Neural cell (in vitro differentiated cells): ENCODE data around the gene EPOP.

ENCODE experiments used
- EZH2 ChIP-seq: fragments of 200-600, 300-800 bp; shearing (Covaris generic), sonication (generic); IDR thresholded peaks from 2 replicates; pipeline ENCODE4 v1.6.1; 2014; ENCODE audit warnings: antibody characterized with exemption, low read length, borderline replicate concordance, mild to moderate bottlenecking; ENCODE audit not compliant: insufficient read depth, poor library complexity, severe bottlenecking
- POLR2AphosphoS5 ChIP-seq: IDR thresholded peaks from 2 replicates; pipeline ENCODE4 v1.6.1; 2012
- SMC3 ChIP-seq: fragments of 450-650 bp; conservative IDR thresholded peaks from 2 replicates; pipeline ENCODE4 v1.6.1; 2014; ENCODE audit warnings: antibody characterized with exemption, mild to moderate bottlenecking, moderate library complexity; ENCODE audit not compliant: poor library complexity
- TF ChIP-seq, protein P1 (sequence below): fragments of 450-650 bp; IDR thresholded peaks from 2 replicates; pipeline ENCODE4 v1.5.1; 2014; ENCODE audit warnings: antibody characterized with exemption, mild to moderate bottlenecking, moderate library complexity; ENCODE audit not compliant: poor library complexity, severe bottlenecking
- TF ChIP-seq, protein P2 (sequence below): IDR thresholded peaks from 2 replicates; pipeline ENCODE4 v1.6.1; 2012; ENCODE audit warnings: borderline replicate concordance

DNA sequence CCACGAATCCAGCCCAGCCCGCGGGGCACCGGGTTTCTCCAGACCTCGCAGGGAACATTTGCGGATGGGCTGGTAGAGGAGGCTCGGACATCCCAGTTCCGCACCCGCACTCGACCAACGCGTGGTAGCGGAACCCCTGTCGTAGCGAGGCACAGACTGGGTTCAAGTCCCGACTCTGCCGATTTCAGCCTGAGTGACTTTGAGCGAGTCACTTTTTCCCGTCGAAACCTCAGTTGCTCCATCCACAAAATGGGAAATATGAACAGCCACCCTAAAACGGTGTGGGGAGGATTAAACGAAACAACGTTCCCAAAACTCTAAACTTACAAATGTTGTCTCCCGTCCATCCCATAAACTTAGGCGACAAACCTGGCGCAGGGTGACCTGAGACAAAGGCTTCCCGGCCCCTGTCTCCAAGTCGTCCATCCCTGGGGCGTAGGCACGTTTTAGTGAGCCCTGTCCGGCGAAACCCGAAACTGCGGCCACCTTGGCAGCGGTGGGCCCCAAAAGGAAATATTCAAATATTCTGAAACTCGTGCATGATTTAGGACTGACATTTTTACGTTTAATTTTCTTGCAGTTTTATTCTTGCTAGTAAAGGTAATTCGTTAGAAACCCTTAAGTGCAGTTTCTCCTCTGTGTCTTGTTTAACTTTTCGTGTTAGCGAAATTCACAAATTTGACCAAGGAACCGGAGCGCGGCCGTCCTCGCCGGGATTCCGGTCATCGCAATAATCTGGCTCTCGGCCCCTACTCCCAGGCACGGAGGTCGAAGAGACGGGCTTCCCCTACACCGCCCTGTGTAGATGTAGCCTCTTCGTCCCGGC lies 28.4 kb upstream of the EPOP start:
- TF ChIP-seq, protein P1, sequence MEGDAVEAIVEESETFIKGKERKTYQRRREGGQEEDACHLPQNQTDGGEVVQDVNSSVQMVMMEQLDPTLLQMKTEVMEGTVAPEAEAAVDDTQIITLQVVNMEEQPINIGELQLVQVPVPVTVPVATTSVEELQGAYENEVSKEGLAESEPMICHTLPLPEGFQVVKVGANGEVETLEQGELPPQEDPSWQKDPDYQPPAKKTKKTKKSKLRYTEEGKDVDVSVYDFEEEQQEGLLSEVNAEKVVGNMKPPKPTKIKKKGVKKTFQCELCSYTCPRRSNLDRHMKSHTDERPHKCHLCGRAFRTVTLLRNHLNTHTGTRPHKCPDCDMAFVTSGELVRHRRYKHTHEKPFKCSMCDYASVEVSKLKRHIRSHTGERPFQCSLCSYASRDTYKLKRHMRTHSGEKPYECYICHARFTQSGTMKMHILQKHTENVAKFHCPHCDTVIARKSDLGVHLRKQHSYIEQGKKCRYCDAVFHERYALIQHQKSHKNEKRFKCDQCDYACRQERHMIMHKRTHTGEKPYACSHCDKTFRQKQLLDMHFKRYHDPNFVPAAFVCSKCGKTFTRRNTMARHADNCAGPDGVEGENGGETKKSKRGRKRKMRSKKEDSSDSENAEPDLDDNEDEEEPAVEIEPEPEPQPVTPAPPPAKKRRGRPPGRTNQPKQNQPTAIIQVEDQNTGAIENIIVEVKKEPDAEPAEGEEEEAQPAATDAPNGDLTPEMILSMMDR: no peak
- TF ChIP-seq EZH2: no peak
- TF ChIP-seq POLR2AphosphoS5: no peak
- TF ChIP-seq SMC3: no peak
- TF ChIP-seq, protein P2, sequence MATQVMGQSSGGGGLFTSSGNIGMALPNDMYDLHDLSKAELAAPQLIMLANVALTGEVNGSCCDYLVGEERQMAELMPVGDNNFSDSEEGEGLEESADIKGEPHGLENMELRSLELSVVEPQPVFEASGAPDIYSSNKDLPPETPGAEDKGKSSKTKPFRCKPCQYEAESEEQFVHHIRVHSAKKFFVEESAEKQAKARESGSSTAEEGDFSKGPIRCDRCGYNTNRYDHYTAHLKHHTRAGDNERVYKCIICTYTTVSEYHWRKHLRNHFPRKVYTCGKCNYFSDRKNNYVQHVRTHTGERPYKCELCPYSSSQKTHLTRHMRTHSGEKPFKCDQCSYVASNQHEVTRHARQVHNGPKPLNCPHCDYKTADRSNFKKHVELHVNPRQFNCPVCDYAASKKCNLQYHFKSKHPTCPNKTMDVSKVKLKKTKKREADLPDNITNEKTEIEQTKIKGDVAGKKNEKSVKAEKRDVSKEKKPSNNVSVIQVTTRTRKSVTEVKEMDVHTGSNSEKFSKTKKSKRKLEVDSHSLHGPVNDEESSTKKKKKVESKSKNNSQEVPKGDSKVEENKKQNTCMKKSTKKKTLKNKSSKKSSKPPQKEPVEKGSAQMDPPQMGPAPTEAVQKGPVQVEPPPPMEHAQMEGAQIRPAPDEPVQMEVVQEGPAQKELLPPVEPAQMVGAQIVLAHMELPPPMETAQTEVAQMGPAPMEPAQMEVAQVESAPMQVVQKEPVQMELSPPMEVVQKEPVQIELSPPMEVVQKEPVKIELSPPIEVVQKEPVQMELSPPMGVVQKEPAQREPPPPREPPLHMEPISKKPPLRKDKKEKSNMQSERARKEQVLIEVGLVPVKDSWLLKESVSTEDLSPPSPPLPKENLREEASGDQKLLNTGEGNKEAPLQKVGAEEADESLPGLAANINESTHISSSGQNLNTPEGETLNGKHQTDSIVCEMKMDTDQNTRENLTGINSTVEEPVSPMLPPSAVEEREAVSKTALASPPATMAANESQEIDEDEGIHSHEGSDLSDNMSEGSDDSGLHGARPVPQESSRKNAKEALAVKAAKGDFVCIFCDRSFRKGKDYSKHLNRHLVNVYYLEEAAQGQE: no peak
